IMR-90 (cell line): ENCODE results near the gene ITFG1. TPM values are rescaled to one million over a fixed set of nuclear protein-coding genes. Genes with fewer than 3 reads are reported as not detected.

ENCODE experiments used
- ATAC-seq: fragments of 200-7000 bp; cut with Tn5 transposase; 2 replicates; pipeline ENCODE4 v1.9.1; 2020; ENCODE audit warnings: low read depth, mild to moderate bottlenecking, moderate library complexity
- BruUV-seq: library from RNA; stranded (reverse); fragments of 400-500 nt; replicated peaks from 2 replicates; lab custom pipeline; 2021; lab: Mats Ljungman, UMichigan
- CTCF ChIA-PET: fragments of 300-600 bp; formaldehyde crosslinking; extraction: SDS; loops from one replicate; lab custom pipeline; 2021; ENCODE audit warnings: antibody characterized with exemption; lab: Yijun Ruan, JAX
- POLR2A ChIA-PET: fragments of 300-600 bp; sonication (Branson Sonifier 250); formaldehyde crosslinking; loops from one replicate; lab custom pipeline; 2022; ENCODE audit warnings: antibody characterized with exemption; ENCODE audit not compliant: unreplicated experiment; lab: Charles Lee
- DNase-seq: peaks from one replicate; pipeline ENCODE4 v3.0.0; 2013
- H2AFZ ChIP-seq: replicated peaks from 2 replicates; pipeline ENCODE3; 2013; ENCODE audit warnings: low read length, mild to moderate bottlenecking; ENCODE audit not compliant: poor library complexity
- H2AK5ac ChIP-seq: 2 replicates; pipeline ENCODE4 v1.6.1; 2013; ENCODE audit warnings: low read depth, low read length, inconsistent platforms
- H2AK9ac ChIP-seq: replicated peaks from 2 replicates; pipeline ENCODE3; 2013; ENCODE audit warnings: mild to moderate bottlenecking, low read depth, low read length, moderate library complexity; ENCODE audit not compliant: poor library complexity
- H2BK120ac ChIP-seq: 2 replicates; pipeline ENCODE4 v1.6.1; 2013; ENCODE audit warnings: low read depth, low read length, inconsistent platforms
- H2BK15ac ChIP-seq: 3 replicates; pipeline ENCODE4 v1.6.1; 2013; ENCODE audit warnings: low read depth, low read length, inconsistent platforms
- H2BK20ac ChIP-seq: 2 replicates; pipeline ENCODE4 v1.6.1; 2013; ENCODE audit warnings: low read depth, mild to moderate bottlenecking, inconsistent platforms, low read length, moderate library complexity
- H2BK5ac ChIP-seq: 2 replicates; pipeline ENCODE4 v1.6.1; 2013; ENCODE audit warnings: mild to moderate bottlenecking, low read depth, low read length, inconsistent platforms; ENCODE audit not compliant: poor library complexity, severe bottlenecking
- H3K14ac ChIP-seq: replicated peaks from 2 replicates; pipeline ENCODE4 v1.6.1; 2013; ENCODE audit warnings: low read depth, low read length, inconsistent platforms
- H3K18ac ChIP-seq: 2 replicates; pipeline ENCODE4 v1.6.1; 2013; ENCODE audit warnings: low read depth, low read length, control low read depth
- H3K23ac ChIP-seq: 2 replicates; pipeline ENCODE4 v1.6.1; 2013; ENCODE audit warnings: low read depth, low read length, inconsistent platforms
- H3K27ac ChIP-seq: 2 replicates; pipeline ENCODE4 v1.5.1; 2013; ENCODE audit warnings: mild to moderate bottlenecking, control low read depth, low read length; ENCODE audit not compliant: insufficient read depth
- H3K27me3 ChIP-seq: 2 replicates; pipeline ENCODE4 v1.6.1; 2013; ENCODE audit warnings: low read length; ENCODE audit not compliant: control insufficient read depth, insufficient read depth
- H3K36me3 ChIP-seq: 2 replicates; pipeline ENCODE4 v1.6.1; 2013; ENCODE audit warnings: low read length, mixed read lengths; ENCODE audit not compliant: control insufficient read depth, insufficient read depth
- H3K4ac ChIP-seq: 2 replicates; pipeline ENCODE4 v1.6.1; 2013; ENCODE audit warnings: low read depth, low read length, inconsistent platforms
- H3K4me1 ChIP-seq: 2 replicates; pipeline ENCODE4 v1.6.1; 2013; ENCODE audit warnings: low read length, mixed read lengths; ENCODE audit not compliant: control insufficient read depth, insufficient read depth
- H3K4me2 ChIP-seq: 2 replicates; pipeline ENCODE4 v1.6.1; 2013; ENCODE audit warnings: low read depth, mild to moderate bottlenecking, control low read depth, low read length, moderate library complexity
- H3K4me3 ChIP-seq: 2 replicates; pipeline ENCODE4 v1.5.1; 2013; ENCODE audit warnings: low read depth, mild to moderate bottlenecking, control low read depth, low read length, moderate library complexity; ENCODE audit not compliant: insufficient read depth
- H3K56ac ChIP-seq: 2 replicates; pipeline ENCODE4 v1.6.1; 2013; ENCODE audit warnings: low read length, inconsistent platforms; ENCODE audit not compliant: insufficient read depth; ENCODE audit errors: extremely low read depth
- H3K79me1 ChIP-seq, 2 experiments: 2 replicates each; pipeline ENCODE4 v1.6.1; 2013; ENCODE audit warnings: low read length in 2 of 2, inconsistent platforms in 1 of 2, low read depth in 1 of 2
- H3K9ac ChIP-seq: 2 replicates; pipeline ENCODE4 v1.6.1; 2013; ENCODE audit warnings: low read depth, low read length, control low read depth
- H3K9me1 ChIP-seq: 2 replicates; pipeline ENCODE4 v1.6.1; 2013; ENCODE audit warnings: low read length, inconsistent platforms; ENCODE audit not compliant: insufficient read depth
- H3K9me3 ChIP-seq: 2 replicates; pipeline ENCODE4 v1.6.1; 2013; ENCODE audit warnings: low read length; ENCODE audit not compliant: control insufficient read depth, insufficient read depth
- H4K20me1 ChIP-seq: 2 replicates; pipeline ENCODE4 v1.6.1; 2013; ENCODE audit warnings: low read length, inconsistent platforms; ENCODE audit not compliant: insufficient read depth
- H4K5ac ChIP-seq: 2 replicates; pipeline ENCODE4 v1.6.1; 2013; ENCODE audit warnings: mild to moderate bottlenecking, low read depth, low read length, control low read depth
- H4K8ac ChIP-seq, 2 experiments: 2 replicates each; pipeline ENCODE4 v1.6.1; 2013; ENCODE audit warnings: low read depth in 2 of 2, low read length in 2 of 2, control low read depth in 1 of 2, inconsistent platforms in 1 of 2
- H4K91ac ChIP-seq: 2 replicates; pipeline ENCODE4 v1.6.1; 2013; ENCODE audit warnings: low read depth, low read length, inconsistent platforms; ENCODE audit not compliant: insufficient read depth
- CEBPB ChIP-seq: IDR thresholded peaks from 2 replicates; pipeline ENCODE4 v1.6.1; 2012; ENCODE audit warnings: low read depth, low read length, improper control_type of control experiment
- CHD1 ChIP-seq: IDR thresholded peaks from 2 replicates; pipeline ENCODE4 v1.6.1; 2012; ENCODE audit warnings: low read depth, low read length, improper control_type of control experiment
- FOS ChIP-seq: fragments of 150-350 bp; IDR thresholded peaks from 2 replicates; pipeline ENCODE4 v1.6.1; 2016; ENCODE audit warnings: low read depth, low read length
- MAFK ChIP-seq: IDR thresholded peaks from 2 replicates; pipeline ENCODE4 v1.6.1; 2012; ENCODE audit warnings: low read depth, low read length, improper control_type of control experiment
- MAZ ChIP-seq: IDR thresholded peaks from 2 replicates; pipeline ENCODE4 v1.6.1; 2012; ENCODE audit warnings: low read depth, mild to moderate bottlenecking, low read length, improper control_type of control experiment, moderate library complexity, borderline replicate concordance
- NFE2L2 ChIP-seq: fragments of 150-350 bp; IDR thresholded peaks from 2 replicates; pipeline ENCODE4 v1.6.1; 2016; ENCODE audit warnings: low read depth, mild to moderate bottlenecking, low read length
- POLR2A ChIP-seq: IDR thresholded peaks from 2 replicates; pipeline ENCODE4 v1.6.1; 2012; ENCODE audit warnings: mild to moderate bottlenecking, low read depth, low read length
- RAD21 ChIP-seq: IDR thresholded peaks from 2 replicates; pipeline ENCODE4 v1.6.1; 2012; ENCODE audit warnings: low read length, improper control_type of control experiment
- RCOR1 ChIP-seq: IDR thresholded peaks from 2 replicates; pipeline ENCODE4 v1.6.1; 2012; ENCODE audit warnings: mild to moderate bottlenecking, low read length, improper control_type of control experiment; ENCODE audit not compliant: insufficient replicate concordance
- RFX5 ChIP-seq: IDR thresholded peaks from 2 replicates; pipeline ENCODE4 v1.8.0; 2012; ENCODE audit warnings: low read depth, mild to moderate bottlenecking, low read length, moderate library complexity
- SMC3 ChIP-seq: fragments of 150-350 bp; IDR thresholded peaks from 2 replicates; pipeline ENCODE4 v1.6.1; 2016; ENCODE audit warnings: low read depth, mild to moderate bottlenecking, antibody characterized with exemption, low read length, moderate library complexity
- WGBS, 2 experiments: methylation state at CpG; one replicate each; pipeline versions ENCODE4 v1.1.5 to v1.1.7; 2013; ENCODE audit warnings: missing lambda C conversion rate in 2 of 2; ENCODE audit not compliant: insufficient read length in 1 of 2; ENCODE audit errors: extremely low coverage in 2 of 2; 5-methylcytosine and 5-hydroxymethylcytosine counted together
- dilution Hi-C: fragments of 300-500 bp; cut with HindIII; formaldehyde crosslinking; loops from one replicate; pipeline ENCODE4 v1.14.3; 2018; ENCODE audit warnings: low sequenced_read_pairs; ENCODE audit not compliant: unreplicated experiment
- in situ Hi-C: fragments of 300-500 bp; cut with MboI; formaldehyde crosslinking; loops from 3 replicates; pipeline ENCODE4 v1.14.3; 2019; ENCODE audit warnings: low sequenced_read_pairs, inconsistent platforms, mixed read lengths
- intact Hi-C: fragments of 100-400 bp; cut with micrococcal nuclease; formaldehyde crosslinking; loops from 2 replicates; pipeline ENCODE4 v1.10.0; 2022
- polyA plus RNA-seq, 3 experiments: library from polyadenylated mRNA; depleted of rRNA; stranded (reverse); fragments of >200 nt; gene quantifications; 2 replicates each; pipeline ENCODE4 v1.2.3, GENCODE V29; 2012; ENCODE audit warnings: low replicate concordance in 1 of 3
- total RNA-seq: library from RNA; depleted of rRNA; stranded (reverse); fragments of >200 nt; gene quantifications from 2 replicates; pipeline ENCODE4 v1.2.3, GENCODE V29; 2012
- TF ChIP-seq, protein P1 (sequence below): fragments of 150-350 bp; IDR thresholded peaks from 2 replicates; pipeline ENCODE4 v1.6.1; 2017; ENCODE audit warnings: mild to moderate bottlenecking, antibody characterized with exemption, low read length, low read depth
- TF ChIP-seq, protein P2 (sequence below): conservative IDR thresholded peaks from 2 replicates; pipeline ENCODE4 v1.5.1; 2012; ENCODE audit warnings: mild to moderate bottlenecking, low read depth, low read length, improper control_type of control experiment
- TF ChIP-seq, protein P3 (sequence below): fragments of 150-350 bp; IDR thresholded peaks from 2 replicates; pipeline ENCODE4 v1.6.1; 2016; ENCODE audit warnings: low read depth, mild to moderate bottlenecking, low read length, moderate library complexity, borderline replicate concordance

ITFG1 gene
- total and polyA plus RNA-seq, 2 of the 4 experiments (the other 2 are of a cell fraction), result 54.3 to 60.4 TPM

- Histone ChIP-seq H3K36me3 (no peaks in the 10 kb centered on the region), H4K20me1 (no peaks in the 10 kb centered on the region), H3K4me1 (no peaks in the 10 kb centered on the region; the same call in 1 of the 2 replicates), H2BK5ac (no peak overlapping the region), H3K18ac (no peak overlapping the region), H3K23ac (no peak overlapping the region), H3K27me3 (no peaks in the 10 kb centered on the region), H3K56ac (no peak overlapping the region), H3K4me2 (no peak overlapping the region), H3K79me1 (peaks cover 17 to 48% of the 10 kb centered on the region in 2 experiments; a peak in 3 of 4 replicates), H4K91ac (no peak overlapping the region), H3K4me3 (no peak overlapping the region), H2AFZ (no peak overlapping the region), H2BK15ac (no peak overlapping the region), H4K5ac (no peak overlapping the region), H2AK5ac (no peak overlapping the region), H3K9ac (no peak overlapping the region), H2BK20ac (no peak overlapping the region), H3K9me1 (no peaks in the 10 kb centered on the region; the same call in 1 of the 2 replicates), H3K27ac (no peak overlapping the region), H3K4ac (no peak overlapping the region), H3K14ac (no peak overlapping the region), H2AK9ac (no peak overlapping the region), H4K8ac (no peak overlapping the region), H2BK120ac (no peak overlapping the region), H3K9me3 (no peaks in the 10 kb centered on the region)
- ChIA-PET POLR2A (no interaction called here), CTCF (no interaction called here)
- BruUV-seq, result no TSS peak
- dilution Hi-C loops (no loop called here), in situ Hi-C loops (loop anchor here (25.0 kb wide), 1 partner anchor 693 kb away; the partner anchor contains the start of gene ABCC12), intact Hi-C loops (loop anchor here (10.0 kb wide), 2 partner anchors 266 to 416 kb away; no protein-coding TSS in a partner anchor)
- TF ChIP-seq CEBPB (no peak), POLR2A (no peak), SMC3 (no peak), MAZ (no peak), RFX5 (no peak), FOS (no peak), MAFK (no peak), NFE2L2 (no peak), CHD1 (no peak), RAD21 (no peak), RCOR1 (no peak)
- TF ChIP-seq, protein P1, sequence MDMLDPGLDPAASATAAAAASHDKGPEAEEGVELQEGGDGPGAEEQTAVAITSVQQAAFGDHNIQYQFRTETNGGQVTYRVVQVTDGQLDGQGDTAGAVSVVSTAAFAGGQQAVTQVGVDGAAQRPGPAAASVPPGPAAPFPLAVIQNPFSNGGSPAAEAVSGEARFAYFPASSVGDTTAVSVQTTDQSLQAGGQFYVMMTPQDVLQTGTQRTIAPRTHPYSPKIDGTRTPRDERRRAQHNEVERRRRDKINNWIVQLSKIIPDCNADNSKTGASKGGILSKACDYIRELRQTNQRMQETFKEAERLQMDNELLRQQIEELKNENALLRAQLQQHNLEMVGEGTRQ, result no peak
- TF ChIP-seq, protein P2, sequence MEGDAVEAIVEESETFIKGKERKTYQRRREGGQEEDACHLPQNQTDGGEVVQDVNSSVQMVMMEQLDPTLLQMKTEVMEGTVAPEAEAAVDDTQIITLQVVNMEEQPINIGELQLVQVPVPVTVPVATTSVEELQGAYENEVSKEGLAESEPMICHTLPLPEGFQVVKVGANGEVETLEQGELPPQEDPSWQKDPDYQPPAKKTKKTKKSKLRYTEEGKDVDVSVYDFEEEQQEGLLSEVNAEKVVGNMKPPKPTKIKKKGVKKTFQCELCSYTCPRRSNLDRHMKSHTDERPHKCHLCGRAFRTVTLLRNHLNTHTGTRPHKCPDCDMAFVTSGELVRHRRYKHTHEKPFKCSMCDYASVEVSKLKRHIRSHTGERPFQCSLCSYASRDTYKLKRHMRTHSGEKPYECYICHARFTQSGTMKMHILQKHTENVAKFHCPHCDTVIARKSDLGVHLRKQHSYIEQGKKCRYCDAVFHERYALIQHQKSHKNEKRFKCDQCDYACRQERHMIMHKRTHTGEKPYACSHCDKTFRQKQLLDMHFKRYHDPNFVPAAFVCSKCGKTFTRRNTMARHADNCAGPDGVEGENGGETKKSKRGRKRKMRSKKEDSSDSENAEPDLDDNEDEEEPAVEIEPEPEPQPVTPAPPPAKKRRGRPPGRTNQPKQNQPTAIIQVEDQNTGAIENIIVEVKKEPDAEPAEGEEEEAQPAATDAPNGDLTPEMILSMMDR, result no peak
- TF ChIP-seq, protein P3, sequence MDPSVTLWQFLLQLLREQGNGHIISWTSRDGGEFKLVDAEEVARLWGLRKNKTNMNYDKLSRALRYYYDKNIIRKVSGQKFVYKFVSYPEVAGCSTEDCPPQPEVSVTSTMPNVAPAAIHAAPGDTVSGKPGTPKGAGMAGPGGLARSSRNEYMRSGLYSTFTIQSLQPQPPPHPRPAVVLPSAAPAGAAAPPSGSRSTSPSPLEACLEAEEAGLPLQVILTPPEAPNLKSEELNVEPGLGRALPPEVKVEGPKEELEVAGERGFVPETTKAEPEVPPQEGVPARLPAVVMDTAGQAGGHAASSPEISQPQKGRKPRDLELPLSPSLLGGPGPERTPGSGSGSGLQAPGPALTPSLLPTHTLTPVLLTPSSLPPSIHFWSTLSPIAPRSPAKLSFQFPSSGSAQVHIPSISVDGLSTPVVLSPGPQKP, result no peak
- WGBS, 2 experiments, result no CpG with 5 or more reads among the region's 1 CpG
- DNase-seq, result no peak
- no peak for ATAC-seq
Measured at GRCh38 chr16:47469227-47469626, 8.4 kb upstream of the ITFG1 start.
